ENCODE data around the gene IL34.

GRCh38 chr16:70704586-70704985, 58.2 kb downstream of the IL34 start:
- TF ChIP-seq CTCF (IDR thresholded peaks at IDR 0.05), result no peak
- no peak for TF ChIP-seq EZH2 (IDR thresholded peaks at IDR 0.05)

All from neural progenitor cell (in vitro differentiated cells).